ENCODE data around the gene PLEKHS1.

DNA sequence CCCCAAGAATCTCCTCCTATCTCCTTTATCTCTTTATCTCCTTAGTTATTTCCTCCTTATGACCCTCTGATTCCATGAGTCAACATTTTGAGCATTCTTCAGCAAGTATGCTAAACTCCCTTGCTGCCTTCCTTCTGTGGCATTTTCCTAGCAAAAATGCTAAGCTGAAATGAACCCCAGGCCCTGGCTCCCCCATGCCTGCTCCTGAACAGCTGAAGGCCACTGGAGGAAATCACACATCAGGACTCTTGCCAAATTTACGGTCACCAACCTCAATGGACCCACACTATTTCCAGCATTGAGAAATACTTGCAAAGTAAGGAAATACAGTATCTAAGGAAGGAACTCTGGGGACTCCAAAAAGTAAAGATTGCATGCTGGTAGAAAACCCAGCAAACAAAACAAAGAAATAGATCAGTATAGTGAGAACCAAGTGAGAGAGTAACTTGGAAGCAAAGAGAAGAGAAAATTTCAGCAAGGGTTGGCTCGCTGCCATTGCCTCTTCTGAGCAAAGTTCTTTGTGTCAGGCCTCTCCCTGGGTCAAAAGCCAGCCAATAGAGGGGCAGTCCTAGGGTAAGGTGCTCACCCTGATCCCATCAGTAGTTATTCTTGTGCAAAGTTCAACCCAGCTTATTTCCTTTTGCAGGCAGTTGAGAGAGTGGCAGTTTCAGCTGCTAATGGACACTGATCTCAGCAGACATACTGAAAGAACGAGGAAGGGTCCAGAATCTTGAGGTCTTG lies 5.1 kb upstream of the PLEKHS1 start:
- TF ChIP-seq, protein P1, sequence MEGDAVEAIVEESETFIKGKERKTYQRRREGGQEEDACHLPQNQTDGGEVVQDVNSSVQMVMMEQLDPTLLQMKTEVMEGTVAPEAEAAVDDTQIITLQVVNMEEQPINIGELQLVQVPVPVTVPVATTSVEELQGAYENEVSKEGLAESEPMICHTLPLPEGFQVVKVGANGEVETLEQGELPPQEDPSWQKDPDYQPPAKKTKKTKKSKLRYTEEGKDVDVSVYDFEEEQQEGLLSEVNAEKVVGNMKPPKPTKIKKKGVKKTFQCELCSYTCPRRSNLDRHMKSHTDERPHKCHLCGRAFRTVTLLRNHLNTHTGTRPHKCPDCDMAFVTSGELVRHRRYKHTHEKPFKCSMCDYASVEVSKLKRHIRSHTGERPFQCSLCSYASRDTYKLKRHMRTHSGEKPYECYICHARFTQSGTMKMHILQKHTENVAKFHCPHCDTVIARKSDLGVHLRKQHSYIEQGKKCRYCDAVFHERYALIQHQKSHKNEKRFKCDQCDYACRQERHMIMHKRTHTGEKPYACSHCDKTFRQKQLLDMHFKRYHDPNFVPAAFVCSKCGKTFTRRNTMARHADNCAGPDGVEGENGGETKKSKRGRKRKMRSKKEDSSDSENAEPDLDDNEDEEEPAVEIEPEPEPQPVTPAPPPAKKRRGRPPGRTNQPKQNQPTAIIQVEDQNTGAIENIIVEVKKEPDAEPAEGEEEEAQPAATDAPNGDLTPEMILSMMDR (IDR thresholded peaks at IDR 0.05), result no peak
- TF ChIP-seq POLR2A (IDR thresholded peaks at IDR 0.05), result no peak

All from lower leg skin (tissue), 3 donors.